Stimulated activated CD4-positive, alpha-beta T cell treated with anti-CD3 and anti-CD28 coated beads, Interleukin-12 subunit alpha, Interleukin-12 subunit beta, amount 100 ng/mL, for 4 hours (primary cell): ENCODE results near the gene OR51B4.
"Not testable (repeated sequence)": the region's sequence is repeated elsewhere in the genome, so short reads cannot be mapped to it uniquely, and the experiment has no call there.

Experiments used
- DNase-seq: peaks from one replicate; pipeline ENCODE4 v3.0.0-alpha.2; 2020

The OR51B4 gene

GRCh38 chr11:5294342-5294995 is 7.3 kb downstream of the OR51B4 start:
- not testable (repeated sequence) for DNase-seq

- DNase-seq, result no peak
Observed at GRCh38 chr11:5293028-5293427, 8.7 kb downstream of the OR51B4 start.

- no peak for DNase-seq
Observed at GRCh38 chr11:5291207-5291838, 10.4 kb downstream of the OR51B4 start.

DNA sequence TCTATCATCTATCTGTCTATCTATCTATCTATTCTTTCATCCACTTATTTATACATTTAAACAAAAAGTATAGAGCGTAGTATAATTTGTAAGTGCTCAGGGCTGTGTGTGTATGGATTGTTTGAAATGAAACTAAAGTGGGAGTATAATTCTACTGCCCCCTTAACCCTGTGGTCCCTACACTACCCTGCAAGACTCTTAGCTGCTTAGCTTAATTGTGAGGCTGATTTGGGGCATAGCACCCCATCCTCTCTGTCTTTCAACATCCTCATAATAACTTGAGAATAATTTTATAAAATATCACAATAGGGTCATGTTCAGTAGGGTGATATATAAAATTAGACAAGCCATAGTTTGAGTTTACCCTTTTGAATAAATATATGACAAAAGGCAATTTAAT is 11.6 kb downstream of the OR51B4 start:
- no peak for DNase-seq

GRCh38 chr11:5289696-5290095 is 12.1 kb downstream of the OR51B4 start:
- DNase-seq, result no peak

DNA sequence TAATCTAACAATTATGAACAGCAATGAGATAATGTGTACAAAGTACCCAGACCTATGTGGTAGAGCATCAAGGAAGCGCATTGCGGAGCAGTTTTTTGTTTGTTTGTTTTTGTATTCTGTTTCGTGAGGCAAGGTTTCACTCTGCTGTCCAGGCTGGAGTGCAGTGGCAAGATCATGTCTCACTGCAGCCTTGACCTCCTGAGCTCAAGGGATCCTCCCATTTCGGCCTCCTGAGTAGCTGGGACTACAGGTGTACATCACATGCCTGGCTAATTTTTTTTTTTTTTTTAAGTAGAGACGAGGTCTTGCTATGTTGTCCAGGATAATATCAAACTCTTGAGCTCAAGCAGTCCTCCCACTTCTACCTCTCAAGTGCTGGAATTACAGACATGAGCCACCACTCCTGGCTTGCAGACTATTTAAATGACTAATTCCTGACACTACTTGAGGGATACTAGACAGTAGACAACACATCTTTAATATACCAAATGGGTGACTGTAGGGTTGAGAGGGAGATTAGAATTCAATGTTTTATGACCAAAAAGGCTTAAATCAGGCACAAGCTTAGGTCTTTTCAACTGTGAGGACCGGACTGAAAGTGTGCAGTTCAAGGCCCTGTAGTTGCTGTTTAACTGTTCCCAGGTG is 12.7 kb downstream of the OR51B4 start:
- no peak for DNase-seq

DNA sequence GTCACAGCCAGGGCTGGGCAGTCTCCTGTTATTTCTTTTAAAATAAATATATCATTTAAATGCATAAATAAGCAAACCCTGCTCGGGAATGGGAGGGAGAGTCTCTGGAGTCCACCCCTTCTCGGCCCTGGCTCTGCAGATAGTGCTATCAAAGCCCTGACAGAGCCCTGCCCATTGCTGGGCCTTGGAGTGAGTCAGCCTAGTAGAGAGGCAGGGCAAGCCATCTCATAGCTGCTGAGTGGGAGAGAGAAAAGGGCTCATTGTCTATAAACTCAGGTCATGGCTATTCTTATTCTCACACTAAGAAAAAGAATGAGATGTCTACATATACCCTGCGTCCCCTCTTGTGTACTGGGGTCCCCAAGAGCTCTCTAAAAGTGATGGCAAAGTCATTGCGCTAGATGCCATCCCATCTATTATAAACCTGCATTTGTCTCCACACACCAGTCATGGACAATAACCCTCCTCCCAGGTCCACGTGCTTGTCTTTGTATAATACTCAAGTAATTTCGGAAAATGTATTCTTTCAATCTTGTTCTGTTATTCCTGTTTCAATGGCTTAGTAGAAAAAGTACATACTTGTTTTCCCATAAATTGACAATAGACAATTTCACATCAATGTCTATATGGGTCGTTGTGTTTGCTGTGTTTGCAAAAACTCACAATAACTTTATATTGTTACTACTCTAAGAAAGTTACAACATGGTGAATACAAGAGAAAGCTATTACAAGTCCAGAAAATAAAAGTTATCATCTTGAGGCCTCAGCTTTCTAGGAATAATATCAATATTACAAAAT is 13.4 kb downstream of the OR51B4 start:
- DNase-seq, result no peak

DNA sequence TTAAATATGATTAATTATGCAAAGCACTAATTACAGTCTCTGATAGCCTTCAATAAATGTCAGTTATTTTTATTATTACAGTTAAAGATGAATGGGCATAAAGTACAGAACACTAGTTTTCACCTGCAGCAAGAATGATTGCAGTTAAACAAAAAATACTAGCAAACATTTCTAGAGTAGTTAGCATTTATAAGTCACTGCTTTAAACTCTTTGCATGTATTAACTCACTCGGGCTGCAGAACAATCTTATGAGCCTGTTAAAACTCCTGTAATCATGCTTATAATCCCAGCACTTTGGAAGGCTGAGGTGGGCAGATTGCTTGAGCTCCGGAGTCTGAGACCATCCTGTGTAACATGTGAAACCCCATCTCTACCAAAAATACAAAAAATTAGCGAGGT is 14.8 kb downstream of the OR51B4 start:
- no peak for DNase-seq

DNA sequence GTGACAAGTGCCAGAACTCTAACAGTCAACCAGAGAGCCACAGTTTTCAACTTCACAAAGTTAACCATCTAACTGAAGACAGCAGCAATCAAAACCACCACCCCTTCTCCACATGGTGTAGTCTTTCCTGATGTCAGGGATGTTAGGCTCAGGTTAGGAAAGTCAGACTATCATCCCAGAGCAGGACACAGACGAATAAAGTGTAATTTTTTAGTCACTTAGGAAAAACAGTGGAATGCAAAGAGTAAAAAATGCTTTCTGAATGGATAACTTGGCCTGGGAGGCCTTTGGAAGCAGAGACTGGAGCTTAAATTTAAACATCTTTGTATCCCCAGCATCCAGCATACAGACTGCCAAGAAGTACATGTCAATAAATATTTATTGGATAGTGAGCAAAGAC is 15.4 kb downstream of the OR51B4 start:
- no peak for DNase-seq

DNA sequence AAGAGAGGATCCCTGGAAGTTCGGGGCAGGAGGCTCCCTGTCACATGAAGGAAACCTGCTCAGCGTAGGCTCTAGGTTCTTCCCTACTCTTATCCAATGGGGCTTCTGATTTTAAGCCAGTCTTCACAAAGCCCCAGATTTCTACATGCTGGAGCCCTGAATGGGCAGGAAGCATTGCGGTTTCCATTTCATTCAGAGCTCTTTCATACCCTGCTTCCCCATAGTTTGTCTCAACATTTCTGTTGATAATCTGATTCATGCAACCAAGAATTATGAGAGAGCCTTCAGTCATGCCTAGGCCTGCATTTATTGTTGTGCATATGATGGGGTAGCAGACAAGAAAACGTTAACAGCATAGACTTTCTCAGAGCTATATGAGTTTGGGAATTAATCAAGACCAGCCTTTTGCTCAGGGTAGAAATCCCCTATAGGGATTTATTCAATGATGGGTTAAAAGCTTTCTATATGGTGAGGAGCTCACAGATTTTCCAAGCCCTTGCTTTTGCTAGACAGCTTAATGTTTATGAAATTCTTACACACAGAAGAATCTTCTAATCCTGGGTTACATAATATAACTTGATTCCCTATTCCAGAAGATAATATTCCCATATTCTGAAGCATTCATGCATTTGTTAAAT is 15.9 kb downstream of the OR51B4 start:
- no peak for DNase-seq

DNA sequence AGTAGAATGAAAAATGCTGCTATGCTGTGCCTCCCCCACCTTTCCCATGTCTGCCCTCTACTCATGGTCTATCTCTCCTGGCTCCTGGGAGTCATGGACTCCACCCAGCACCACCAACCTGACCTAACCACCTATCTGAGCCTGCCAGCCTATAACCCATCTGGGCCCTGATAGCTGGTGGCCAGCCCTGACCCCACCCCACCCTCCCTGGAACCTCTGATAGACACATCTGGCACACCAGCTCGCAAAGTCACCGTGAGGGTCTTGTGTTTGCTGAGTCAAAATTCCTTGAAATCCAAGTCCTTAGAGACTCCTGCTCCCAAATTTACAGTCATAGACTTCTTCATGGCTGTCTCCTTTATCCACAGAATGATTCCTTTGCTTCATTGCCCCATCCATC is 17.1 kb downstream of the OR51B4 start:
- DNase-seq, result no peak

DNA sequence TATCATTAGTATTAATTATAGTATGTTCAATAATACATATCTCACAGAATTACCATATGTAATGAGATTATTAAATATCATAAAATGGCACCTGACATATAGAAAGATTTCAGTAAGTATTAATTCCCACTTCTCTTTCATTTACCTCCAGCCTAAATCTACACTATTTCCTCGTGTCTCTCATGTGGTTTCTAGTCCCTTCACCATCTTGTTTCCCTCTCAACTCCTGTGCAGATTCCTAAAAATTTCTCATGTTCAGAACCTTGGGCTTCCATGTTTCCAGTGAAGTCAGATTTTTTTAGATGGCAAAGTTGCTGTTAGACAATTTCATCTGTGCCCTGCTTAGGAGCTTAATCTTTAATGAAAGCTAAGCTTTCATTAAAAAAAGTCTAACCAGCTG is 17.9 kb downstream of the OR51B4 start:
- no peak for DNase-seq

DNA sequence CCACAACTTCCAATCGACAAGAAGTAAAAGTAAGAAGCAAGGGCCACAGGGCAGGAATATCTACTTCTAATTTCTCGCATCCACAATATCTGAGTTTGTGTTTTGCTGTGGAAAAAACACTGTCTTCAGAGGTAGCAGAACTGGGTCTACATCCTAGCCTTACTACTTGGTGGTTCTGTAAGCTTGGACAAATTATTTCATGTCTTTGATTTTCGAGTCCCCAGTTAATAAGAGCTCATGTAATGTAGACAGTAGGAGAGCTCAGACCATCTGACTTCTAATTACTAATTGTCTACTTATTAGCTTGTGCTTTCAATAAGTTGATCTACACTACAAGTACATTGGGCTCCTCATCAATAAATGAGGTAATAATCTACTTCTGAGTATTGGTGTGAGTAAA is 18.7 kb downstream of the OR51B4 start:
- no peak for DNase-seq

- no peak for DNase-seq
Observed at GRCh38 chr11:5282628-5283027, 19.1 kb downstream of the OR51B4 start.

- no peak for DNase-seq
Observed at GRCh38 chr11:5281596-5281995, 20.1 kb downstream of the OR51B4 start.

- DNase-seq, result no peak
Observed at GRCh38 chr11:5280582-5281102, 21.1 kb downstream of the OR51B4 start.

DNA sequence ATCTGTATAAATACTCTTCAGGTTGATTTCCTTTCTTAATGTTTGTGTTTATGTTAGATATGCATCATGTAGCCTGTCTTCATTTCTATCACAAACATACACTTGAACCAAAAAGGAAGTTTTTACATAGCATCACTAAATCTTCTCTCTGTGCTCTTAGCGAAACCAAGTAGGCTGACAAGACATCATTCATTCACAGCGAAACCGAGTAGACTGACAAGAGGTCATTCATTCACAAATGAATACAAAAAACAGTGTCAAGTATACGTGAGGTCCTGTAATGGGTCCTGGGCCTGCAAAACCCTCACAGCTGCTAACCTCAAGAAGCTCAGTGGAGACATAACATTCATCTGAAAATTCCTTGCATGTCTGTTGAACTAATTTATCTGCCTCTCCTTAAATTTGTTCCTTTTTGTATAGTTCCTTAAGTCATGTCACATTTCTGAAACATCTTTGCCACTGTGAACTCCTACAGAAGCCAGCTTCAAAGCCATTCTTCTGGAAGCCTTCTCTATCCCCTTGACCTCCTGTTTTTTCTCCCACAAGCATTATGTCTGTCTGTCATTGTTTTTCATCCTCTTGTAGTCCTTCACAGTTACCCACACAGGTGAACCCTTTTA is 22.2 kb downstream of the OR51B4 start:
- DNase-seq, result no peak

DNA sequence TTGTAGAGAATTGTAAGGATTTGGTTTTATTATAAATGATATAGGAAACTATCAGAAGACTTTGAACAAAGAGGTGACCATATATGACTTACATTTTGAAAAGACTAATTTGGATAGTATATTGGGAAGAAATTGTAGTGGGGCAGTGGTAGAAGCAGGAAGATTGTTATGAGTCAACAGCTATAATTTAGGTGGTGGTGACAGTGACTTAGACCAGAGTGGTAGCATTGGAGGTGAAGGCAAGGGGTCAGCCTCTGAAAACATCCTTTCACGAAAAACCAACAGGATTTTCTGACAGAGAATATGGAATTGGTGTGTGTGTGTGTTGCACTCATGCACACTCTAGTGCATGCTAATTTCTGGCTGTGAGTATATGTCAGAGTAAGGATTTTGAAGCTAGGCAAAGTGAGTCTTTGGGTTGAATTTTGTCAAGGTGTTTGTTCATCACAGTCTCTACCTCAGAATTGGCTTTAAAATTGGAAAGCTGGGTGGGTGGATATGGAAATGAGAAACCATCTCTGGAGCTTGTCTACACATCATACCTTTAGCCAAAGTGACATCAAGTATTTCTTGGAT is 23.9 kb downstream of the OR51B4 start:
- no peak for DNase-seq

- DNase-seq, result no peak
Observed at GRCh38 chr11:5276697-5277096, 25.0 kb downstream of the OR51B4 start.

DNA sequence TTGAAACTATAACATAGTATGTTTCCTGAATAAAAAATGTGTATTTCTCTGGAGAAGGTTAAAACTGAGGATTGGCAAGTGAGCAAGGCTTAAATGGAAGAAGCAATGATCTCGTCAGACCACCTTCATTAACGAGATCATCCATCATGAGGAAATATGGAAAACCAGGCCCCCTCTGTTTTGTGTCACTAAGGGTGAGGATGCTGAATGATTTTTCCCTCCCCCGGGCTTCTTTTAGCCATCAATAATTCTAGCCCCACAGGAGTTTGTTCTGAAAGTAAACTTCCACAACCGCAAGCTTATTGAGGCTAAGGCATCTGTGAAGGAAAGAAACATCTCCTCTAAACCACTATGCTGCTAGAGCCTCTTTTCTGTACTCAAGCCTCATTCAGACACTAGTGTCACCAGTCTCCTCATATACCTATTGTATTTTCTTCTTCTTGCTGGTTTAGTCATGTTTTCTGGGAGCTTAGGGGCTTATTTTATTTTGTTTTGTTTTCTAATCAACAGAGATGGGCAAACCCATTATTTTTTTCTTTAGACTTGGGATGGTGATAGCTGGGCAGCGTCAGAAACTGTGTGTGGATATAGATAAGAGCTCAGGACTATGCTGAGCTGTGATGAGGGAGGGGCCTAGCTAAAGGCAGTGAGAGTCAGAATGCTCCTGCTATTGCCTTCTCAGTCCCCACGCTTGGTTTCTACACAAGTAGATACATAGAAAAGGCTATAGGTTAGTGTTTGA is 26.2 kb downstream of the OR51B4 start:
- DNase-seq, result no peak

DNA sequence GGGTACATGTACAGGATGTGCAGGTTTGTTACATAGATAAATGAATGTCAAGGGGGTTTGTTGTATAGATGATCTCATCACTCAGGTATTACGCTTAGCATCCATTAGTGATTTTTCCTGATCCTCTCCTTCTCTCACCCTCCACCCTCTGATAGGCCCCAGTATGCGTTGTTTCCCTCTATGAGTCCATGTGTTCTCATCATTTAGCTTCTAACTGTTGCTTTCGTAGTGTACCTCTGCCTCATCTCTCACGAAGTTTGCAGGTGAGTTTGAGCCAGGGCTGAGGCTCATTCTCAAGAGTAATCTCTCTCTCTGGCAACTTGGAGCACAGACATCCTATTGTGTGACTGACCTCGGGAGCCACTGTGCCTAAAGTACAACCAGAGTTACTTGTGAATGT is 27.4 kb downstream of the OR51B4 start:
- no peak for DNase-seq
